Coronary artery (tissue), 2 donors: ENCODE measurements around the gene NUAK1.

Source experiments
- DNase-seq: peaks from one replicate; pipeline ENCODE4 v3.0.0-alpha.2; 2017; ENCODE audit warnings: low spot score
- H3K27ac ChIP-seq, 2 donors: fragments of 200-600 bp; sonication (generic); one replicate each; pipeline ENCODE4 v1.5.1; 2016 to 2019
- H3K4me3 ChIP-seq: fragments of 200-600 bp; sonication (generic); 2 replicates; pipeline ENCODE4 v1.5.1; 2016; ENCODE audit warnings: mild to moderate bottlenecking, moderate library complexity
- TF ChIP-seq, protein P1 (sequence below): fragments of 200-600 bp; sonication (generic); IDR thresholded peaks from one replicate; pipeline ENCODE4 v1.5.1; 2019; ENCODE audit warnings: antibody characterized with exemption

Gene NUAK1

DNA sequence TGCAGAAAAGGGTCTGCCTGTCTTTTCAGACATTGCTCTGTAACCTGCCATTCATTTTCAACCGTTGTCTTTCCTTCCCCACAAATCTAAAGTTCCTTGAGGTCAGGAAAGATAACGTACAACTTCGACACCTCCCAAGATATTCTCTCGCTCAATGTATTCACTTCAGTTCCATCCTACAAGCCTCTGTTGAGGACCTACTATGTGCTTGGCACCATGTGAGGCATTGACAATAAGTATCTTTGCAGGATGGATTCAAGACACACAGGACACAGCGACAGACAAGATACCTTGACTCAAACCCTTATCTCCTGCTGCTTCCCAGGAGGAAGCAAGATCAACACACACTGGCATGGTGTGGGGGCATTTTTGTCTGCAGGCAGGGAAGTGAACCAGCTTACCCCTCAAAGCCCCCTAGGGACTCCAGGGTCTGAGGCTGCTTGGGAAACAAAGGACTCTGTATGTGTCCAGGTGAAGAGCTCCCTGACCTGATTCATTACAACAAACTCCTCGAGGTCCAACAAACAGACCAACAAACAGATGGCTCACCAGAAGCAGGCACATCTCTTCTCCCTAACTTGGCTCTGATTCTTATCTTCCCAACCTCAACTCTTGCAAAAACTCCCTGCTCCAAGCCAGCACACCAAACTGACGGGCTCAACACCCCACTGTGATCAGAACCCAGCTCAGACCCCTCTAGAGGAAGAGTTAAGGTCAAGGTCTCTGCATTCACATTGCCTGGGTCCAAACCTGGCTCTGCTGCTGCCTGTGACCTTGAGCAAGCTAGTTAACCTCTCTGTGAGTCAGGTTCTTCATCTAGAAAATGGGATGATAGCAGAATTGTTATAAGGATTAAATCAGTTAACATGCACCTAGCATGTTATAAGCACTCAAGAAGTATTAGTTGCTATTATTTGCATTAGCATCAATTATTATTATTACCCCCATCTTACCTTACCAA lies 6.3 kb downstream of the NUAK1 start:
- TF ChIP-seq, protein P1, sequence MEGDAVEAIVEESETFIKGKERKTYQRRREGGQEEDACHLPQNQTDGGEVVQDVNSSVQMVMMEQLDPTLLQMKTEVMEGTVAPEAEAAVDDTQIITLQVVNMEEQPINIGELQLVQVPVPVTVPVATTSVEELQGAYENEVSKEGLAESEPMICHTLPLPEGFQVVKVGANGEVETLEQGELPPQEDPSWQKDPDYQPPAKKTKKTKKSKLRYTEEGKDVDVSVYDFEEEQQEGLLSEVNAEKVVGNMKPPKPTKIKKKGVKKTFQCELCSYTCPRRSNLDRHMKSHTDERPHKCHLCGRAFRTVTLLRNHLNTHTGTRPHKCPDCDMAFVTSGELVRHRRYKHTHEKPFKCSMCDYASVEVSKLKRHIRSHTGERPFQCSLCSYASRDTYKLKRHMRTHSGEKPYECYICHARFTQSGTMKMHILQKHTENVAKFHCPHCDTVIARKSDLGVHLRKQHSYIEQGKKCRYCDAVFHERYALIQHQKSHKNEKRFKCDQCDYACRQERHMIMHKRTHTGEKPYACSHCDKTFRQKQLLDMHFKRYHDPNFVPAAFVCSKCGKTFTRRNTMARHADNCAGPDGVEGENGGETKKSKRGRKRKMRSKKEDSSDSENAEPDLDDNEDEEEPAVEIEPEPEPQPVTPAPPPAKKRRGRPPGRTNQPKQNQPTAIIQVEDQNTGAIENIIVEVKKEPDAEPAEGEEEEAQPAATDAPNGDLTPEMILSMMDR, result no peak
- DNase-seq, result no peak
- peak overlapping the region; percentile 57 to 97 for H3K27ac ChIP-seq
- H3K4me3 ChIP-seq, result peak overlapping the region; percentile 40

DNA sequence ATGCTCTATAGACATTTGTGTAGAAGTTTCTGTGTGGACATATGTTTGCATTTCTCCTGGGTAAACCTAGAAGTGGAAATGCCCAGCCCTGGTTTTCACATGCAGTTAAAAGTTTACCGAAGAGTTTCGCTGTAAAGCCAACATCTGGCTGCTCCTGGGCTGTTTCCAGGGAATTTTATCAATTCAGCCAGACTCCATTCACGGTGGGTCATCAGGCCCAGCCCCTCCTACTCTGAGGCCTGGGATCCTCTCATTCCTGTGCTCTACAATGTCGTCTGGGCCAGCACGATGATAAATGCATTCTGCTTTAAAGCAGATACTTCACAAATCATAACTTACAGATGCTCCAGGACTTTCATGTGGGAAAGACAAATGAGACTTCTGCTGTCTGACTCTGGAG lies 7.1 kb downstream of the NUAK1 start:
- peak overlapping the region; percentile 40 for H3K4me3 ChIP-seq
- TF ChIP-seq, protein P1, result no peak
- DNase-seq, result no peak
- peak overlapping the region; percentile 57 to 97 for H3K27ac ChIP-seq

DNA sequence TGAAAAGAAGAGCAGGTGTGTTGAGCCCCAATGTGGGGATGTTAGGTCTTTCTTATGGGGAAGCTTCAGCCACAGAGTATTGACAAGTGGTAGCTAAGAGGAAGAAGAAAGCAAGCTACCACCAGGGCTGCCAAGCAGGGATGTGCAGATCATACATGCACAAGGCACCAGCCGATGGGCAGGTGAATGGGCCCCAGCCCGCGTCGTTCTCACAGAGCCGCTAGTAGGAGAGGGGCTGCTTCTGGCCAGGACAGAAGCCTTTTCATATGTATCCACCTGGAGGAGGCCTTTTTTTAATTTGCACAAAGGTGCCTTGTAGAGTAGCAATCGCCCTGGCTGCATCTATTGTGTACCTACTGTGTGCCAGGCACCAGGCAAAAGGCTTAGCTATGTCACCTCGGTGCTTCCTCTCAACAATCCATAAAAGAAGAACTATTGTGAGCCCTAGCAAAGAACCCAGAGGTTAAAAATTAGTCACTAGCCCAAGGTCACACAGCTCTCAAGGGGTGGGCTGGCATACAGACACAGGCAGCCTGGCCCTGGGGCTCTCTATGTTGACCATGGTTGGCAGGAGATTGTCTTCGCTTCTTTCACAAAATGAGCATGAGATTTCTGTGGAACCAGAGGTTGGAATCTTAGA lies 8.2 kb downstream of the NUAK1 start:
- TF ChIP-seq, protein P1, result no peak
- H3K4me3 ChIP-seq, result no peak overlapping the region
- peak overlapping the region; percentile 57 to 97 for H3K27ac ChIP-seq
- DNase-seq, result no peak

DNA sequence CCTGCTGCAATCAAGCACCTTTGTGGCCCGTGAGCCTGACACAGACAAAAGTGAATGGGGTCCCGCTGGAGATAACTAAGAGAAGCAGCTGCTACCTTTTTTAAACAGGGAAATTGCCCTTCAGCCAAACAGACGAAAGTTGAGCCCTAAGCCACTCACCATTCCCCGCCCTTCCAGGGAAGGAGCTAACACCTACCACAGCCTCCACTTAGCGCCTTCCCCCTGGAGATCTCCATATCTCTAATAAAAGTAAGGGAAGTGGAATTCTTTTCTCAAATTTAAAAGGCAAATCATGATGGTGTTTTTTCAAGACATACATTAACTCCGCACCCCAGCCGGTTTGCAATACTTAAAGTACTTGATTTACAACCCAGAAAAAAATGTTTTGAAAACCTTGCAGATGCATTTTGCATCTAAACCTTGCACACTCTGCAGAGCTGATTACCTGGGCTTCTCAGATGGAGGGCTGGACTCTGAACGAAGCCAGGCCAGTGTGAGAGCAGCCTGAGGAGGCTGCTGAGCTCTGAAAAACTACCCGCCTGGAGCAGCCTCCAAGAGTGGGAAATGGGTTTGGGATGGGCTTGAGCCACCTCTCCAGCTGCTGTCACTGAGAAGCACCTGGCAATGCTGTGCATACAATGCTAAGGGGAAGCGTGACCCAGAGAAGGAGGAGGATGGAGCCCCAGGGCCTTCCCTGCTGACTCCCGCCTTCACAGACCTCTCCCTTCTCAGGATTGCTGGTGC lies 10.0 kb downstream of the NUAK1 start:
- TF ChIP-seq, protein P1, result no peak
- Histone ChIP-seq H3K4me3 (no peak overlapping the region), H3K27ac (peak overlapping the region; percentile 48 to 97)
- no peak for DNase-seq

DNA sequence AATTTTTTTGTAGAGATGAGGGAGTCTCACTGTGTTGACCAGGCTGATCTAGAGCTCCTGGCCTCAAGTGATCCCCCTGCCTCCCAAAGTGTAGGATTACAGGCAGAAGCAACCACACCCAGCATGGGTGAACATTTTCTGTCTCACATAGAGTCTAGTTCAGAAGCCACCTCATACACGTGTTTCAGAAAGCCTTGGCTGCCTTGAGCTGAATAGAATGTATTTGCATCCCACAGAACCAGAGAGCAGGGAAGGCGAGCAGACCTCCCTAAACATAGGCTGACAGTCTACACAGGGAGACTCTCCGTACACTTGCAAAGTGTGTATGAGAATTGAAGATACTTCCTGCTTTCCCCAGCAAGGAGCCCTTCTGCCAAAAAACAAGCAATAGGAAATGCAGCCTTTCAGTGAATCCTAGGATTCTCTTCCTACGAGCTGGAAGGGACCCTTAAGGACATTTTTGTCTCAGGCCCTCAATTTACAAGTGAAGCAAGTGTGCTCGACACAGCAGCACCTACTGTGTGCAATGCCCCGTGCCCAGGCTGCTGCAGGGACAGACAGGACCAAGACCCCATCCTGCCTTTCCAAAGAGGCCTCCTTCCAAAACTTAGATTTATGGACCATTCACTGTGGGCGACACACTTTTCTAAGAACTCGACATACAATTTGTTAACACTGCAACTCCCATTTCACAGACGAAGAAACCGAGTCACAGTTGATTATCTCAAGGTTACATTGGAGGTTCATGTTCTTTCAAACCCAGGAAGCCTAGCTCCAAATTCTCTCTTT lies 11.2 kb downstream of the NUAK1 start:
- TF ChIP-seq, protein P1, result no peak
- DNase-seq, result no peak
- no peak overlapping the region for H3K4me3 ChIP-seq
- peak overlapping the region; percentile 84 to 97 for H3K27ac ChIP-seq
